Fibroblast of lung (primary cell): ENCODE results near the gene ASTN1.

Experiments
- EZH2 ChIP-seq: IDR thresholded peaks from 2 replicates; pipeline ENCODE4 v1.5.1; 2012; ENCODE audit warnings: low read length, control low read depth, mild to moderate bottlenecking; ENCODE audit errors: missing control alignments
- TF ChIP-seq, protein P1 (sequence below), 2 donors: IDR thresholded peaks in 1 of 2; conservative IDR thresholded peaks in 1 of 2; 1 replicate in 1 of 2; 2 replicates in 1 of 2; pipeline ENCODE4 v1.5.1; 2011 to 2012; ENCODE audit warnings: low read length in 2 of 2, control low read depth in 1 of 2, inconsistent platforms in 1 of 2, low read depth in 1 of 2, mild to moderate bottlenecking in 1 of 2

DNA sequence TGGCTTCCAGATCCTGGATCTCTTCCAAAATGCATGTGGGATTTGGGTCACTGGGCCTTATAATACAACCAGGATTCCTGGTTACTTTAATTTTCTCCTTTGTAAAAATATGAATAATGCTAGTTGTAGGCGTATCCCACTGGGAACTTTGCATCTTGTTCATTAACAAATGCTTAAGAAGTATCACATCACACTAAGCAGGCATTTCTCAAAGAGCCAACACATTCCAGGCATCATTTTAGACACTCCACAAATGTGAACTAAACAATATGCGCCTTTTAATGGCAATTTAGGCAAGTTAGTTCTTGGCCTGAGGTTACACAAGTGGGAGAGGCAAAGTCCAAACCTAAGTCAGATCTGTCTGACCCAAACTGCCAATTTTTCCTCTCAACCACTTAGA, 22.1 kb upstream of the ASTN1 start:
- TF ChIP-seq, protein P1, sequence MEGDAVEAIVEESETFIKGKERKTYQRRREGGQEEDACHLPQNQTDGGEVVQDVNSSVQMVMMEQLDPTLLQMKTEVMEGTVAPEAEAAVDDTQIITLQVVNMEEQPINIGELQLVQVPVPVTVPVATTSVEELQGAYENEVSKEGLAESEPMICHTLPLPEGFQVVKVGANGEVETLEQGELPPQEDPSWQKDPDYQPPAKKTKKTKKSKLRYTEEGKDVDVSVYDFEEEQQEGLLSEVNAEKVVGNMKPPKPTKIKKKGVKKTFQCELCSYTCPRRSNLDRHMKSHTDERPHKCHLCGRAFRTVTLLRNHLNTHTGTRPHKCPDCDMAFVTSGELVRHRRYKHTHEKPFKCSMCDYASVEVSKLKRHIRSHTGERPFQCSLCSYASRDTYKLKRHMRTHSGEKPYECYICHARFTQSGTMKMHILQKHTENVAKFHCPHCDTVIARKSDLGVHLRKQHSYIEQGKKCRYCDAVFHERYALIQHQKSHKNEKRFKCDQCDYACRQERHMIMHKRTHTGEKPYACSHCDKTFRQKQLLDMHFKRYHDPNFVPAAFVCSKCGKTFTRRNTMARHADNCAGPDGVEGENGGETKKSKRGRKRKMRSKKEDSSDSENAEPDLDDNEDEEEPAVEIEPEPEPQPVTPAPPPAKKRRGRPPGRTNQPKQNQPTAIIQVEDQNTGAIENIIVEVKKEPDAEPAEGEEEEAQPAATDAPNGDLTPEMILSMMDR (conservative IDR thresholded peaks at IDR 0.05 in 1 of 2, IDR thresholded peaks at IDR 0.05 in 1 of 2; ENCODE audit: low read depth in 1 of 2, low read length in 2 of 2), result no peak
- TF ChIP-seq EZH2, result no peak
